ENCODE measurements around the gene PHRF1. TPM values are rescaled to one million over a fixed set of nuclear protein-coding genes. Genes with fewer than 3 reads are reported as not detected.

PHRF1 gene
- total RNA-seq, 1 experiment from 2014 or later: 42.3 TPM

GRCh38 chr11:641806-642370 lies 65.6 kb downstream of the PHRF1 start:
- Mint-ChIP-seq H3K27me3 (ENCODE audit: unreplicated experiment) (no peaks in the 10 kb centered on the region), H3K9me3 (ENCODE audit: low read depth, unreplicated experiment) (no peaks in the 10 kb centered on the region), H3K36me3 (ENCODE audit: insufficient read depth, unreplicated experiment) (peaks cover 50% of the 10 kb centered on the region), H3K4me1 (ENCODE audit: low read depth, unreplicated experiment) (no peaks in the 10 kb centered on the region), H3K27ac (ENCODE audit: unreplicated experiment) (no peak overlapping the region), H3K4me3 (ENCODE audit: low read depth, unreplicated experiment) (no peak overlapping the region)
- no peak for DNase-seq
- TF ChIP-seq CTCF (IDR thresholded peaks at IDR 0.05; ENCODE audit: unreplicated experiment): no peak
- intact Hi-C loops (cut with micrococcal nuclease; ENCODE audit: unreplicated experiment): no loop called here
- CTCF ChIA-PET: no interaction called here
- no TSS peak for BruUV-seq (replicated peaks)

- H3K36me3 Mint-ChIP-seq (ENCODE audit: insufficient read depth, unreplicated experiment): peaks cover 48% of the 10 kb centered on the region
- intact Hi-C loops (cut with micrococcal nuclease; ENCODE audit: unreplicated experiment): no loop called here
- BruUV-seq (replicated peaks): no TSS peak
- no peak overlapping the region for H3K4me3 Mint-ChIP-seq (ENCODE audit: low read depth, unreplicated experiment)
- CTCF ChIA-PET: no interaction called here
- no peaks in the 10 kb centered on the region for H3K27me3 Mint-ChIP-seq (ENCODE audit: unreplicated experiment)
- no peaks in the 10 kb centered on the region for H3K4me1 Mint-ChIP-seq (ENCODE audit: low read depth, unreplicated experiment)
- DNase-seq: no peak
- no peaks in the 10 kb centered on the region for H3K9me3 Mint-ChIP-seq (ENCODE audit: low read depth, unreplicated experiment)
- TF ChIP-seq CTCF (IDR thresholded peaks at IDR 0.05; ENCODE audit: unreplicated experiment): no peak
- H3K27ac Mint-ChIP-seq (ENCODE audit: unreplicated experiment): no peak overlapping the region
Observed at GRCh38 chr11:643366-643765, 67.1 kb downstream of the PHRF1 start.

- TF ChIP-seq CTCF (IDR thresholded peaks at IDR 0.05; ENCODE audit: unreplicated experiment): no peak
- Mint-ChIP-seq H3K9me3 (ENCODE audit: low read depth, unreplicated experiment) (no peaks in the 10 kb centered on the region), H3K4me3 (ENCODE audit: low read depth, unreplicated experiment) (no peak overlapping the region), H3K4me1 (ENCODE audit: low read depth, unreplicated experiment) (no peaks in the 10 kb centered on the region), H3K27ac (ENCODE audit: unreplicated experiment) (no peak overlapping the region), H3K27me3 (ENCODE audit: unreplicated experiment) (no peaks in the 10 kb centered on the region), H3K36me3 (ENCODE audit: insufficient read depth, unreplicated experiment) (peaks cover 49% of the 10 kb centered on the region)
- intact Hi-C loops (cut with micrococcal nuclease; ENCODE audit: unreplicated experiment): no loop called here
- no peak for DNase-seq
- no TSS peak for BruUV-seq (replicated peaks)
- CTCF ChIA-PET: no interaction called here
Observed at GRCh38 chr11:643849-644738, 67.8 kb downstream of the PHRF1 start.

GRCh38 chr11:645536-645935 lies 69.3 kb downstream of the PHRF1 start:
- TF ChIP-seq CTCF (IDR thresholded peaks at IDR 0.05; ENCODE audit: unreplicated experiment): no peak
- no peak for DNase-seq
- H3K36me3 Mint-ChIP-seq (ENCODE audit: insufficient read depth, unreplicated experiment): peaks cover 53% of the 10 kb centered on the region
- H3K4me1 Mint-ChIP-seq (ENCODE audit: low read depth, unreplicated experiment): no peaks in the 10 kb centered on the region
- intact Hi-C loops (cut with micrococcal nuclease; ENCODE audit: unreplicated experiment): no loop called here
- no peak overlapping the region for H3K27ac Mint-ChIP-seq (ENCODE audit: unreplicated experiment)
- CTCF ChIA-PET: no interaction called here
- no peaks in the 10 kb centered on the region for H3K9me3 Mint-ChIP-seq (ENCODE audit: low read depth, unreplicated experiment)
- no peaks in the 10 kb centered on the region for H3K27me3 Mint-ChIP-seq (ENCODE audit: unreplicated experiment)
- no TSS peak for BruUV-seq (replicated peaks)
- no peak overlapping the region for H3K4me3 Mint-ChIP-seq (ENCODE audit: low read depth, unreplicated experiment)

All from Calu3 (cell line).